Stimulated activated CD8-positive, alpha-beta memory T cell treated with anti-CD3 and anti-CD28 coated beads, Interleukin-7, amount 100 ng/mL, for 48 hours (primary cell): ENCODE results near the gene DHX8.
"Not testable (repeated sequence)": the region's sequence is repeated elsewhere in the genome, so short reads cannot be mapped to it uniquely, and the experiment has no call there.

Source experiments
- DNase-seq, 2 donors: peaks; one replicate each; pipeline ENCODE4 v3.0.0-alpha.2; 2020; ENCODE audit warnings: low read depth in 1 of 2; ENCODE audit errors: extremely low read depth in 1 of 2

Gene DHX8

GRCh38 chr17:43461185-43461584 lies 22.6 kb upstream of the DHX8 start:
- no peak for DNase-seq

GRCh38 chr17:43462569-43462968 lies 21.2 kb upstream of the DHX8 start:
- DNase-seq = not testable (repeated sequence)

- no peak for DNase-seq
These were observed 20.5 kb upstream of the DHX8 start for GRCh38 chr17:43463241-43463640.

- DNase-seq = no peak
These were observed 19.7 kb upstream of the DHX8 start for GRCh38 chr17:43464046-43464445.

- DNase-seq = no peak
These were observed 18.7 kb upstream of the DHX8 start for GRCh38 chr17:43465049-43465448.

GRCh38 chr17:43467981-43468581 lies 15.7 kb upstream of the DHX8 start:
- DNase-seq = no peak

GRCh38 chr17:43468691-43469139 lies 15.1 kb upstream of the DHX8 start:
- no peak for DNase-seq

- DNase-seq = no peak
These were observed 14.6 kb upstream of the DHX8 start for GRCh38 chr17:43469145-43469544.

- DNase-seq = no peak
These were observed 12.1 kb upstream of the DHX8 start for GRCh38 chr17:43471585-43472160.

GRCh38 chr17:43475494-43476089 lies 8.2 kb upstream of the DHX8 start:
- DNase-seq = no peak

GRCh38 chr17:43476306-43476705 lies 7.5 kb upstream of the DHX8 start:
- not testable (repeated sequence) for DNase-seq

- no peak for DNase-seq
These were observed 5.7 kb upstream of the DHX8 start for GRCh38 chr17:43477832-43478634.

- no peak for DNase-seq
These were observed 3.8 kb upstream of the DHX8 start for GRCh38 chr17:43479948-43480347.

- no peak for DNase-seq
These were observed 1.4 kb upstream of the DHX8 start for GRCh38 chr17:43482103-43483012.

- no peak for DNase-seq
These were observed 6.8 kb downstream of the DHX8 start for GRCh38 chr17:43490621-43491020.

- not testable (repeated sequence) for DNase-seq
These were observed 25.7 kb downstream of the DHX8 start for GRCh38 chr17:43509440-43509839.

GRCh38 chr17:43511199-43511598 lies 27.4 kb downstream of the DHX8 start:
- DNase-seq = not testable (repeated sequence)

- DNase-seq = no peak
These were observed 31.9 kb downstream of the DHX8 start for GRCh38 chr17:43515656-43516055.

- DNase-seq = no peak
These were observed 33.4 kb downstream of the DHX8 start for GRCh38 chr17:43517161-43517560.

- DNase-seq = no peak
These were observed 34.0 kb downstream of the DHX8 start for GRCh38 chr17:43517615-43518386.
